GDM1 (cell line): ENCODE results near the gene FPR1.

Experiments
- DNase-seq: peaks from one replicate; lab custom pipeline; 2025; lab: John Stamatoyannopoulos, UW

Gene FPR1

GRCh38 chr19:51751655-51752054, at the start of gene FPR1:
Gene FPR1, minus strand, starts transcription at chr19:51751878. Its CDS starts 4,884 bp downstream, at chr19:51746994.
- no peak for DNase-seq

GRCh38 chr19:51800473-51801244, 49.0 kb upstream of the FPR1 start:
- no peak for DNase-seq

- no peak for DNase-seq
Measured at GRCh38 chr19:51799774-51800472, 48.2 kb upstream of the FPR1 start.

GRCh38 chr19:51799034-51799773, 47.5 kb upstream of the FPR1 start:
- peak; percentile 70 for DNase-seq

- no peak for DNase-seq
Measured at GRCh38 chr19:51798062-51798461, 46.4 kb upstream of the FPR1 start.

- DNase-seq, result no peak
Measured at GRCh38 chr19:51797480-51797879, 45.8 kb upstream of the FPR1 start.

GRCh38 chr19:51796195-51796679, 44.6 kb upstream of the FPR1 start:
- no peak for DNase-seq

GRCh38 chr19:51794885-51795490, 43.3 kb upstream of the FPR1 start, which contains the start of gene FPR3:
Gene FPR3, plus strand, starts transcription at chr19:51795157. Its CDS starts 28,592 bp downstream, at chr19:51823749.
- DNase-seq, result no peak

- no peak for DNase-seq
Measured at GRCh38 chr19:51793994-51794393, 42.3 kb upstream of the FPR1 start.

- DNase-seq, result no peak
Measured at GRCh38 chr19:51792932-51793331, 41.3 kb upstream of the FPR1 start.

- DNase-seq, result no peak
Measured at GRCh38 chr19:51789061-51789795, 37.5 kb upstream of the FPR1 start.

- DNase-seq, result no peak
Measured at GRCh38 chr19:51788029-51788428, 36.4 kb upstream of the FPR1 start.

- DNase-seq, result no peak
Measured at GRCh38 chr19:51786646-51787494, 35.2 kb upstream of the FPR1 start.

GRCh38 chr19:51784922-51785690, 33.4 kb upstream of the FPR1 start:
- DNase-seq, result no peak

GRCh38 chr19:51784109-51784785, 32.6 kb upstream of the FPR1 start:
- no peak for DNase-seq

GRCh38 chr19:51783372-51783771, 31.7 kb upstream of the FPR1 start:
- peak; percentile 40 for DNase-seq

- DNase-seq, result no peak
Measured at GRCh38 chr19:51781999-51782398, 30.3 kb upstream of the FPR1 start.

- DNase-seq, result no peak
Measured at GRCh38 chr19:51780270-51780669, 28.6 kb upstream of the FPR1 start.

GRCh38 chr19:51779703-51780102, 28.0 kb upstream of the FPR1 start:
- DNase-seq, result no peak
